ENCODE measurements around the gene KCNMB2. TPM values are rescaled to one million over a fixed set of nuclear protein-coding genes. Genes with fewer than 3 reads are reported as not detected.
A peak's percentile ranks its signal among the peaks of the same experiment; 100 is the strongest.

KCNMB2 gene
- total RNA-seq, 1 experiment from 2014 or later: not detected

DNA sequence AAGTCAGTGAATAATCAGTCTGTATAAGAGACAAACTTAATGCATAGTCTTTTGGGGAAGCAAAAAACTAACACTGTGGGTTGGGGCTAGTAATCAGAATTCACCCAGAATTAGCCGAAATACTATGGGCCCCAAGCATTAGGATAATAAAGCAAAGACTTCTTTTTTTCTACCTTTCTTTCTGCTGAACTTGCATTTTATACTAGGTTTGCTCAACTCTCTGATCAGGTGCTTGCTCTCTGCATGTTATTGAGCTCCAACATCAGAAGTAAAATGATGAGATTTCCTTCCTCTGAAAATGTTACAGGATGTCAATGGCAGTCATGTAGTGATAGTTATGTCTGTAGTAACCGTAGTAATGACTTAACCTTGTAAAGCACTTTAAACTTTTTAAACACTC is 216.6 kb downstream of the KCNMB2 start:
- no peak for DNase-seq (ENCODE audit: low read depth)

- no peak for DNase-seq (ENCODE audit: low read depth)
Observed at GRCh38 chr3:178754852-178755510, 218.7 kb downstream of the KCNMB2 start.

GRCh38 chr3:178761024-178761423 is 224.8 kb downstream of the KCNMB2 start:
- no peak for DNase-seq (ENCODE audit: low read depth)

- no peak for DNase-seq (ENCODE audit: low read depth)
Observed at GRCh38 chr3:178761461-178761860, 225.2 kb downstream of the KCNMB2 start.

DNA sequence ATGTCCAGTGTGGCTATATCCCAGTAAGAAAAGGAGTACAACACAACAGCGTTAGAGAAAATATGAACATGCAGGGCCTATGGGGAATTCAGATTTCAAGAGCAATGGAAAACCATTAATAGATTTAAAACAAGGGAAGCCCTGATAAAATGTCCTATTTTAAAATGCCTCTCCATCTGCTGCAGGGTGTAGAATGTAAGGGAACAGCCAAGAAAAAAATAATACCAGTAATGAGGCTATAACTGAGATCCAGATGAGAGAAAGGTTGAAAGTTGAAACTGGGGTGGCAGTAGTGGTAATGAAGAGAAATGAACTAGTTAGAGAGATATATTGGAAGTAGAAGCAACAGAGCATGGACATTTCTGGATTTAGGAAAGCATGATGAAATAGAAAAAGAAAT is 226.1 kb downstream of the KCNMB2 start:
- DNase-seq (ENCODE audit: low read depth): no peak

DNA sequence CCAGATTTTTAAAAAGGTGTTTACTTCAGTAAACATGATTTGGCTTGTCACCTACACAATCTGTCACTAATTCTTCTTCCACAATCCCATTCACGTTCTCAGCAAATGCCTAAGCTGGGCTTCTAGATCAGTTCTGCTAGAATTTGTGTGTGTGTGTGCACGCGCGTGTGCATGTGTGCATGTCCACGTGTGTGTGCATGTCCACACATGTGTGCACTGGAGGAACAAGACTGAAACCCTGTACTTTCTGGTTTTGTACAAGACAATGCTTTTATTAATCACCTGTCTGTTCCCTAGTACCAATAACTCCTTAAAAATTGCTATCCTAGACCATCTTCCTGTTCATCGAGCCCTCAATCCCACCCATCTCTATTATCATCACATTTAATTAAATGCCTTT is 229.2 kb downstream of the KCNMB2 start:
- no peak for DNase-seq (ENCODE audit: low read depth)

DNA sequence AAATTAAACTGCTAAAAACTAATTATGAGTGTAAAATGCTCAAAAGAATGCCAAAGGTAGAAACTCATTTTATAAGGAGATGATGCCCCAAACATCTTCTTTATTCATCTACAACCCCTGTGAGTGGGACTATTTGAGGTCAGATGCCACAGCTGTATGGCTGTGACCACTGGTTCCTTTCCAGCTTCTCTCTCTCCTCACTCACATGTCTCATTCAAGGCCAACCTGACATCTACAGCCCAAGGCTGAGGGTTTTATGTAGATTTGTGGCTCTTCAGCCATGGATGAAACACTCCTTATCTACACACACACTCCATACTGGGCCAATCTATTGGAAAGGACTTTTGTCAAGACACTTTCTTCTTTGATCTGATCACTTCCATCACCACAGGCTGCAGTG is 231.3 kb downstream of the KCNMB2 start:
- DNase-seq (ENCODE audit: low read depth): no peak

- DNase-seq (ENCODE audit: low read depth): no peak
Observed at GRCh38 chr3:178768072-178768864, 232.0 kb downstream of the KCNMB2 start.

- DNase-seq (ENCODE audit: low read depth): no peak
Observed at GRCh38 chr3:178771511-178771910, 235.3 kb downstream of the KCNMB2 start.

GRCh38 chr3:178772746-178773145 is 236.5 kb downstream of the KCNMB2 start:
- no peak for DNase-seq (ENCODE audit: low read depth)

- no peak for DNase-seq (ENCODE audit: low read depth)
Observed at GRCh38 chr3:178773358-178773757, 237.1 kb downstream of the KCNMB2 start.

DNA sequence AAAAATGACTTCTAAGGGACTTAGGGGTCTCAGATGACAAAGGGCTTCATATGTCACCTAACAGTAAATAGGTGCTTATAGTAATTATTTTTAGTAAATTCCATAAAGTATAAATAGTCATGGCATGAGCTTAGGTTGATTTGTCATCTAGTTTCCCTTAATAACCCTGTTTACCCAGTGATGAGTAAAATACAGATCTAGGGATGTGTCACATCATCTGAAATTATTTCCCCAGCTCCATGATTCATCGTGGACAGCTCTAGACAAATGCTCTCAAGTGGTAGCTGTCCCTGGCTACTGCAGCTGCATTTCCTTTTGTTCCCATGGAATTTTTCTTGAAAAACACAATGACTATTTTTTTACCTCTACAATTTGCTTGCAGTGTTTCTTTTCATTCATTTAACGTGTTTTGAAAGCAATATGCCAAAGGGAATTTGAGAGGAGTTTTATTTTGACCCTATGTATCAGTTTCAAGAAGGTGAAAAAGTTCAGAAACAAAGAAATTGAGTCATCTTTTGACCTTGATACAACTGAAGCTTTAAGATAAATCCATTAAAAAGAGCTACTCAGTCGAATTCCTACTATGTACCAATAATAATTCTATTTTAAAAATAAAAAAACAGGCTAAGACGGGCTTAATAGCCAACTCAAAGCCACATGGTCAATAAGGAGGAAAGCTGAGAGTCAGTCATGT is 241.6 kb downstream of the KCNMB2 start:
- DNase-seq (ENCODE audit: low read depth): peak; percentile 94

GRCh38 chr3:178778589-178778988 is 242.4 kb downstream of the KCNMB2 start:
- DNase-seq (ENCODE audit: low read depth): no peak

DNA sequence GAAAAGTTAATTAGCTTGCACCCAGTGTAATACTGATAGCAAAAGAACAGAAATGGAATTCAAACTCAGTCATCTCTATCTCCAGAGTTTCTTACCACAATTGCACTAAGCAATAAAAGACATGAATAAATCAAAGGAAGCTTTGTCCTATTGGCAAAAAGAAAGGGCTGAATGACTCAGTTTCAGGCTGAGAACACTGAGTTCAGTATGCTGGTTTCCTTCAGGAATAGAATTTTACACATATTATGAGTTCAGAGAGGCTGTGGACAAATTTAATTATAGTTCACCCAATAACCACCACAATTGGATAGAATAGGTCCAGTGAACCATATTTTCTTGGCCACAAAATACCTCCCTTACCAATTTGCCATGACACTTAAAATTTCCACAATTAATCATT is 249.7 kb downstream of the KCNMB2 start:
- peak; percentile 58 for DNase-seq (ENCODE audit: low read depth)

GRCh38 chr3:178787960-178788359 is 251.7 kb downstream of the KCNMB2 start:
- peak; percentile 8 for DNase-seq (ENCODE audit: low read depth)

- DNase-seq (ENCODE audit: low read depth): no peak
Observed at GRCh38 chr3:178794711-178795110, 258.5 kb downstream of the KCNMB2 start.

GRCh38 chr3:178795349-178795748 is 259.1 kb downstream of the KCNMB2 start:
- DNase-seq (ENCODE audit: low read depth): no peak

DNA sequence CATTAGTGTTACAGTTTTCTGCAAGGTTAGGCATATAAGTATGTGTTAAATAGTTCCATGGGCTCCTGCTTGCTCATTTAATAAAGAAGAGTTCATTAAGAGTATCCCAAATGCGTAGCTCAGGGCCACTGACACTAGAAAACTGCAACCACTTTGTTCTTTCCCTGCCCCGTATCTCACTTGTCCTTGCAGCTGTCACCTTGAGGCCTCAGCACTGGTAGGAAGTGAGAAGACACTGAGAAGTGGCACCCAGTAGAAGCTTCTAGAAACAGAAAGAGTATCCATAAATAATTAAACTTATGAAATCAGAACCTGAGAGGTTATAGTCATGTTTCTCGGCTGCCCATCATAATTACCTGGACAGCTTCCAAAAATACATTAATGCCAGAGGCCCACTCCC is 266.0 kb downstream of the KCNMB2 start:
- DNase-seq (ENCODE audit: low read depth): no peak

GRCh38 chr3:178802993-178803693 is 266.9 kb downstream of the KCNMB2 start:
- DNase-seq (ENCODE audit: low read depth): peak; percentile 35

GRCh38 chr3:178804606-178805005 is 268.4 kb downstream of the KCNMB2 start:
- no peak for DNase-seq (ENCODE audit: low read depth)

GRCh38 chr3:178805741-178806140 is 269.5 kb downstream of the KCNMB2 start:
- no peak for DNase-seq (ENCODE audit: low read depth)

DNA sequence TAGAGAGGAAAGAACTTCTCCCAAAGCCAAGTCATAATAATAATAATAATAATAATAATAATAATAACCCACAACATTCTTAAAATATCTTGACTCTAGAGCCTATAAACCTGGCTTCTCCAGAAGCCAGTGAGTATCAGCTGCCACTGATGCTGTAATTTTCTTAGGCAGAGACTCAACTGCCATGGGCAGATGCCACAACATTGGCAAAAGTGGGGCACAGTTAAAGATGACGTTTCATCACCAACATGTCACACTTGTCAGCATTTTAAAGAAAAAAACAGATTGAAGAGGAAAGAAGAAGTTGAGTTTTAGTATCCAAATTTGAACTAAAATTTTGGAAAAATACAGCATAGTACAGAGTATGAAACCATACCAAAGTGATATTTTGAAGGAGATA is 270.4 kb downstream of the KCNMB2 start:
- DNase-seq (ENCODE audit: low read depth): no peak

All from LHCN-M2 (cell line).